HUDEP-2 (cell line): ENCODE results near the gene TBX2.

ENCODE experiments used
- DNase-seq, 76 experiments: peaks; one replicate each; lab custom pipeline; 2025; ENCODE audit not compliant: unreplicated experiment in 76 of 76; lab: John Stamatoyannopoulos, UW

The TBX2 gene

DNA sequence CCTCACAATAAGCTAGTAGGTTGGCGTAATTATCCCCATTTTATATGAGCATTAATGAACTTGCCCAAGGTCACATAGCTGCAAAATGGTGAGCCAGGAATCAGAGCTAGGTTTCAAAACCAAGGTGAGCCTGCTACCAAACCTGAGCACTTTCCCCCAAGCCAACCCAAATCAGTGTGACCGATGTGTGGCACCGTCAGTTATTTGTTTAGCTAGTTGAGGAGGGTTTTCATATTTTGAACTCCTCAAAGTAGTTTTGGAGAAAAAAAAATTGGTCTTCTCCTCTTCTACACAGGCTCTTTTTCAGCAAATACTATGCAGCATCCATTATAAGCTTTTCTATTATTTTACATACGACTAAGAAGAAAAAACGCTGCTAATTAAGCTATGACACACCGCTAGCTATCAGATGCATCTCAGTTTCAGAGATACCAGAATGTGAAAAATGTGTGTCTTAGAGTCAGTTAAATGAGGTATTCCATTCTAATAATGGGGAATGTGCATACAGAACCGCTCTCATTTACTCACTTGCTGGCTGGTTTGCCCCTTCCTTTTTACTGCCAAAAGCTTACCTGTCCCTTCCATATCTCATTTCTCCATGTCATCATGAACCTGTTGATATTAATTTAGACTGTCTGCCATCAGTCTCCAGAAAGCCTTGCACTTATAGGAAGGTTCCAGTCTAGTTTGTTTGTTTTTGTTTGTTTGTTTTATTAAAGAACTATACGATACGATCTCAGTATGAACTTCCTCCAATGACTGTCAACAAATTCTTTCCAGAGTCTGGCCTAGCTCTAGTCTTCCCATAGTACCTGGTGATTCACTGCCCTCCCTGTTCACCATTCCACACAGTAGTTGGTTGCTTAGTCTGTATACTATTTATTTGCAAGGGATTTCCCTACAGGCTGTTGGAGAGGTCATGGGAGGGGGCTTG, 50.3 kb downstream of the TBX2 start:
- no peak for DNase-seq

GRCh38 chr17:61450641-61451537, 51.2 kb downstream of the TBX2 start:
- DNase-seq, result no peak

DNA sequence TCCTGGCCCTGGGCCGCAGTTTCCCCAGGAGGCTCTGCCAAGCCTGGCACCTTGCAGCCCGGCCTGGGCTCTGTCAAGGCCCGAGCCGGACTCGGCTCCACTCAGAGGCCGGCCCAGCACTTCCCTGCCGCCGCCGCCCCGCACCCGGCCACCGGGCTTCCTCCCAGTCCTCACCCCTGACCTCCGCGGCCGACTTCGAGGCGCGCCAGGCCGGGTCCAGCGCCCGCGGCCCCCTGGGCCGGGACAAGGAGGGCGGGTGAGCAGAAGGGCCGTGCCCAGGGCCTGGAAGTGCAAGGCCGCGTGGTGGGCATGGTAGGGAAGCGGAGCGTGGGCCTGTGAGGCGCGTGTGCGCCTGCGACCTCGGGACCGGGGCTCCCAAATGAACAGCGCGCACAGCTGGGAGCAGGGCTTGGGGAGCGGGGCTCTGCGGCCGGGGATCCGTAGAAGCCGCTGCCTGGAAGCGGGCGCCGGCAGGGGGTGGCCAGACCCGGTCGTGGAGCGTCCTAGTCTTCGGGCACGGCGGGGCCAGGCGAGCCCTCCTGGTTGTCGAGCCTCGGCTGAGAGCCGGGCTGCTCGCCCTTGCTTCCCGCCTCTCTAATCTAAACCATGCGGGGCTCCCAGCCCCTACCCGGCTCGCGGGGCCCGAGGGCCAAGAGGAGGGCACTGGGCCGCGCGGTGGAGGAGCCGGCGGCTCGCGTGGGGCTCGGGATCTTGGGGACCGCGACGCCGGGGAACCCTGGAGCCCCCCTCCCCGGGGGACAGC, 52.1 kb downstream of the TBX2 start:
- no peak for DNase-seq

- DNase-seq, result no peak
These were observed 53.0 kb downstream of the TBX2 start, which contains the start of gene TBX4 for GRCh38 chr17:61452301-61453290. Gene TBX4, plus strand, starts transcription at chr17:61452422. Its CDS starts 4,069 bp downstream, at chr17:61456491.

- DNase-seq, result no peak
These were observed 54.1 kb downstream of the TBX2 start for GRCh38 chr17:61453566-61454380.

DNA sequence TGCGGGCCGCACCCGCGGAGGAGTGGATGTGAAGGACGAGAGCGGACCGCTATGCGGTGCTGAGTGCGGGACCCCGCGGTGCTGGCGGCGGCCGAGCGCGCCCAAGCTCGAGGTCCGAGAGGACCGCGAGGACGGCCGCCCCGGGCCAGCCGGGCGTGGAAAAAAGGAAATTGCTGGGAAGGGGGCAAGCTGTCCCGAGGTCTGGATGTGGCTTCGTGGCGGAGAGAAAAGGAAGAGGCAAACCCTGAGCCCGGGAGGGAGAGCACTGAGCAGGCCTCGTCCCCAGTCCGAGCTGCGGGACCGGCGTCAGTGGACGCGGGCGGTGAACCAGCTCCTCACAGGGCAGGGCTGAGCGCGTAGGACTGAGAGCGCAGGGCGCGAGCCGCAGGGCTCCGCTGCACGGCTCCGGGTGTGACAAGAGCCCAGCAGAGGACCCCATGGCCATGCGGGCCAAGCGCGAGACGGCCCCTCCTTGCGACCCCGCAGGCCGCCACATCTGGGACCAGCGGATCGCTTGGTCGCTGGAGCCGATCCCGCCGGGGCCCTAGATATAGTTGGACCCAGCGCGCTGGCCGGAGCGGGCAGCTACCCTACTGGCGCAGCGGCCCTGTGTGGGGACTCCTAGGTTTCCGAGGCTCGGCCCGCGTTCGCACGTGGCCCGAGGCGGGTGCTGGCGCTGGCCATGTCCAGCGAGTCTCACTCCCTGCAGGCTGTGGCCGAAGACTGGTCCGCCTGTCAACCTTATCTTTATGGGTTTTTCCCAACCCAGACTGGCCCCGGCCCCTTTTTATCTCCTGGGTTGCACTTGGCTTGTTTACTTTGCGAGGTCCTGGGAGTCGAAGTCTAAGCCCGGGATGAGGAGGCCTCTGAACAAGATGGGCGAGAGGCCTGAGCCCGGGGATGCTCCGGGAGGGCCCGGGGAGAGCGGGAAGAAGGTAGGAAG, 55.0 kb downstream of the TBX2 start:
- no peak for DNase-seq

DNA sequence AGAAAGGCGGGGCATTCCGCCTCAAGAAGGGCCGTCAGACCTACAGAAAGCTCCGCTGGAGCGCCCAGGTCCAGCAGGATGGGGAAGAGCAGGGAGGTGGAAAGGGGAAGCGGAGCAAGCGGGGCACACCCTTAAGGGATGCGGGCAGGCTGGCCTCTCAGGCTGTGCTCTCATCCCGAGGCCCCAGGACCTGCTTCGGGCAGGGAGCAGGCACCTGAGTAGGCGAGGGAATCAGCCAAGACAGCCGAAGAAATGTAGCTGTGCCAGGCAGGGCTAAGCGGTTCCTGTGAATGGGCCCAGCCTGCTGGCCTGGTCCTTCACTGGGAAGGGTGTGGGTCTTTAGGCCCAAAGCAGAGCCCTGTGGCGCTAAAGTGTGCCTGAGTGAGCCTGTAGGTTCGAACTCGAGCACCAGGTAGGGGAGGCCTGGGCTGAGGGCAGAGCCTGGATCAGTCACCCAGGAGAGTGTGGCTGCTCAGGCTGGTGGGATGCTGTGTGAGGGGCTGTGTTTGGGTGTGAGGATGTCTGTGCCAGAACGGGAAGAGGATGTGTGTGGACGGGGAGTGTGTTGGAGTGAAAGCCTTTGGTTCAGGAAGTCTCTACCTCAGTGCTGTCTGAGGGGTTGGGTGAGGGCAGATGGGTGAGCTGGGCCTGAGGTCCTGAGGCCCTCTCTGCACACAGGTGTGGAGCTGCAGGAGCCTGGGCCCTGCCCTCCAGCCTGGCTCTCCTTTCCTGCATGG, 55.8 kb downstream of the TBX2 start:
- no peak for DNase-seq

GRCh38 chr17:61456061-61456681, 56.5 kb downstream of the TBX2 start:
- DNase-seq, result no peak

DNA sequence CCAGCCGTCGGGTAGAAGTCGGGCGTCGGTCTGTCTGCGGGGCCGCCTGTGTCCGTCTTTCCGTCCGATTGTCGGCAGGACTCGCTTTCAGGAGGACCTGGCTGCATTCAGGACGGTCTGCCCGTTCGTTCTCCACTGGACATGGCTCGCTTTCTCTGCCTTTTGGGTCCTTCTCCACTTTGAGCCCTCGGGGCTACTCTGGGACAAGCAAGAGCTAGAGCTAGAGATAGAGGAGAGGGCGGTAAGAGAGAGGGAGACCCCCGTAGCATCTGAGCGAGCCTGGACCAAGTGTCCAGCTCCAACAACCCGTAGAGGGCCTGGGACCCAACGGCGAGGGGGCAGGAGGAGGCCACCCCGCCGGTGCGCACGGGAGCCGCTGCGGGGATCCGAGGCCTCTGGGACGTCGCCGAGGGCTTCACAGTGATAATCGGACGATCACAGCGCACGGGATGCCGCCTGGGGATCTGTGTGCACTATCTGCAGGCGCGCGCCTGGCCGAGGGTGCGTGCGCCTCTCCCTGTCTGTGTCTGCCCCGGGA, 57.1 kb downstream of the TBX2 start:
- no peak for DNase-seq

DNA sequence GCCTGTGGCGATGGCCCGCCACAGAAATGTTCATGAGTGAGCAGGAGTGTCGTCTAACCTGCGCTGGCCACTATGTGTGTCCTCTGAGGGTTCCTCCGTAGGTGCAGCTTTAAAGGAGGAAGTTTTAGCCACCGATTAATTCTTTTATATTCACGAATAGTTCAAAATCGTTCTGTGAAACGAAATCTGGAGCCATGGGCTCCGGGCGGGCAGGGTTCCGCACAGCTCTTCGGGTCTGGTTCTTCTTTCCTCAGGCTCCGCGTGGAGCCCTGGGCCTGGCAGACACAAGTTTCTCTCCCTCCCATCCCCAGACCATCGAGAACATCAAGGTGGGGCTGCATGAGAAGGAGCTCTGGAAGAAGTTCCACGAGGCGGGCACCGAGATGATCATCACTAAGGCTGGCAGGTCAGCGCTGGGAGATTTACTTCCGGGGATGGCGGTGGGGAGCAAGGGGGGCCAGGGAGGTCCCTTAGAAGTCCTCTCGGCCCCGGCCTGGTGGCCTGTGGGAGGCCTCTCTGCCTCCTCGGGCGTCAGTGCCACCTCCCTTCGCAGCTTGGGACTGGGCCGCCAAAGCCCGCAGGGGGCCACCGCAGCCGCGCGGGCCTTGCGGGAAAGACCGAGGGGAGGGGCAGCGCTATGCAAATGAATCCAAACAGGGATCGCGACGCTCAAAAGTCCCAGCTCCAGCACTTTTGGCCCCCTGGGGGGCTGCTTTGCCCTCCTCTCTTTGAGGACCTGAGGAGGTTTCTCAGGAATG, 57.8 kb downstream of the TBX2 start:
- no peak for DNase-seq

DNA sequence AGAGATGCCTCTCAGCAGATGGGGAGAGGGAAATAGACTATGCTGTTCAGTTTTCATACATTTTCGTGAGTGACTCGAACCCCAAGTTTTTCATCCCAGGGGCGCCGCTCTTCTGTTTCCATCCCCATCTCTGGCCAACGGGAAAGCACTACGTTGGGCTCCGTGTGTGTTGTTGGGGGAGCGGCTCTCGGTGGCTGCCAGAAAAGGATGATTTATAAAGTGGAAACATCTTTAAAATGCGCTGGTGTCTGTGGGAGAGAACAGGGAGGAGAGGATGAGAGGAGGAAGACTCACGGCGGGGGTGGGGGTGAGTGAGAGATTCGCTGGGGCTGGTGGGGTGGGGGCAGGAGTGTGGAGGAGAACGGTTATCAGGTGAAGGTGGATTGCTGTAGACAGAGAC, 58.4 kb downstream of the TBX2 start:
- DNase-seq, result no peak

DNA sequence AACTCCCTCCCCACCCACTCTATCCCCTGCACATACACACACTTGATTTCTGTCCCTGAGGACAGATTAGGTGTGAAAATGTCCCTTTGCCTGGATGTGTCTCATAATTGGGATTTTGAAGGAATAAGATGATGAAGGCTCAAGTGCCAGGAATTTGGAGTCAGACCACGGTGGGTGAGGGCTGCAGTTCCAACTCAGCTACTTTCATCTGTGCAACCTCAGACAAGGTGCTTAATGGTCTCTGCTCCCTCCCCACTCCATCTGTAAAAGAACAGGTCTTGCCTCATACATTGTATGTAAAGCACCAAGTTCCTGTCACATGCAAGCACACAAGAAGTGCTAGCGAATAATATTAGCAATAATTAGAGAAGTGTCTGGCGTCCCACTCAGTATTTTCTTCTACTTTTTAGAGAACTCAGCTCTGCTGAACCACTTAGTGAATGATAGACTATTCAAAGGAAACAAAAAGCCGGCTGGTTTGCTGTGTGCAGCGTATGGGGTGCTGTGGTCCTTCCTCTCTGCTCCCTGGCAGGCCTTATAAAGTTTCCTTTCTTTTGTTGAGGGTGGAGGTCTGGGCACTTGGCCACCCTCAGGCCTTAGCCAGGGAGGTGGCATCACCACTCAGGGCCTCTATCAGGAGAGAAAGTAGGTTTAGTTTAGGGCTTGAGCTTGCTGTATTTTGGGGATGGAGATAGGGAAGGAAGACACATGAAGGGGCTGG, 58.9 kb downstream of the TBX2 start:
- no peak for DNase-seq
